Mononuclear cell (primary cell): Measurements from ENCODE around the gene RCAN1. TPM values are rescaled to one million over a fixed set of nuclear protein-coding genes. Genes with fewer than 3 reads are reported as not detected.

ENCODE experiments used
- H3K27me3 ChIP-seq: 2 replicates; pipeline ENCODE4 v1.6.0; 2011; ENCODE audit warnings: low read length, control low read depth; ENCODE audit not compliant: insufficient read depth
- H3K4me1 ChIP-seq: 2 replicates; pipeline ENCODE4 v1.5.1; 2011; ENCODE audit warnings: mild to moderate bottlenecking, low read length, control low read depth; ENCODE audit not compliant: insufficient read depth
- H3K4me3 ChIP-seq: 2 replicates; pipeline ENCODE4 v1.5.1; 2011; ENCODE audit warnings: mild to moderate bottlenecking, low read length, moderate library complexity
- H3K9me3 ChIP-seq: 2 replicates; pipeline ENCODE4 v1.5.1; 2011; ENCODE audit warnings: low read depth, mild to moderate bottlenecking, control low read depth, low read length
- total RNA-seq: library from RNA; depleted of rRNA; stranded (reverse); fragments of >200 nt; gene quantifications from one replicate; pipeline ENCODE4 v1.2.3, GENCODE V29; 2012

The RCAN1 gene
- total RNA-seq, 1 donor = 6.2 TPM

DNA sequence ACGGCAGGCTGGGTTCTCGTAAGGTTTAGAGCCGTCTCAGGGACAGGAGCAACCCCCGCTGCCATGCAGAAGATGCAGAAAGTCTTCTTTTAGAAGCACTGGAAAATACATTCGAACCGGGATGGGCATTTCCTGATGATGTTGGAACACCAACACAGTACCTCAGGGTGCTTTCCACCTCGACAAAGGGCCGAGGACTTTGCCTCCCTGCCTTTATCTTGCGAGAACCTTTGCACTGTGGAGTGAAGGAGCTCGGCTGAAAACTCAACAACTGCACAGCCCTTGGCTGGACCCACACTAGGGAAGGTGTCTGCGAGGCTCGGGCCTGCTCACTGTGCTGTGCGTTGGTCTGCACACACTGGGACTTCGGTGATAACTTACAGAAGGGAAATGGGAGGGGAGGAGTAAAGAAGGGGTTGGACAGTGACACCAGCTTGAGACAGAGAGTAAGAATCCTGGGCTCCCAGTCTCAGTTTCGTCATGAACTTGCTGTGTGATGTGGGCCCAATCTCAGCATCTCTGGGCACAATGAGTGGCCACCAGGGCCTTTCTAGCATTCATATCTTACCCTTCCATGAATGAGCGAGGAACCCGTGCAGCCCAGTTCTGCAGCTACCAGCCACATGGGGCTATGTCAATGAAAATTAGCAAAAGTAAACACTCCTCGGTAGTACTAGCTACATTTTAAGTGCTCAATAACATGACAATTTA, 18.2 kb downstream of the RCAN1 start:
- Histone ChIP-seq H3K9me3 (no peaks in the 10 kb centered on the region), H3K27me3 (no peaks in the 10 kb centered on the region), H3K4me1 (no peaks in the 10 kb centered on the region), H3K4me3 (no peak overlapping the region)

DNA sequence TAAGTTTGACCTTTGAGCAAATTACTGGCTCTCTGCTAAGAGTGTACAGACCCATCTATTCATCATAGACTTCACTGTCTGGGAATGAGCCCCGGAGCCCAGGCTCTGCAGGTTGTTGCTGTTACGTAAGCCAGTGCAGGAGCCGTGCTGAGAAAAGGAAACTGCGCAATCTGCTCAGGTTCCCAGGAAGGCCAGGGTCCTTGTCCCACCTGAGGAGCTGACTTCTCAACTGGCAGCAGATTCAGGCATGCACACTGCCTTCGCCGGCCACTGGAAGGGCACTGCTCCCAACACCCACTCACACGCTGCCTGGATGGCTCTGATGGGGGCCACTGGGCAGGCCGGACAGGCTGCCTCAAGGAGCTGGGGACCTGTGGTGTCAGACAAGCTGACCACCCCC, 19.5 kb downstream of the RCAN1 start:
- H3K27me3 ChIP-seq = no peaks in the 10 kb centered on the region
- H3K4me3 ChIP-seq = no peak overlapping the region
- no peaks in the 10 kb centered on the region for H3K4me1 ChIP-seq
- H3K9me3 ChIP-seq = no peaks in the 10 kb centered on the region

DNA sequence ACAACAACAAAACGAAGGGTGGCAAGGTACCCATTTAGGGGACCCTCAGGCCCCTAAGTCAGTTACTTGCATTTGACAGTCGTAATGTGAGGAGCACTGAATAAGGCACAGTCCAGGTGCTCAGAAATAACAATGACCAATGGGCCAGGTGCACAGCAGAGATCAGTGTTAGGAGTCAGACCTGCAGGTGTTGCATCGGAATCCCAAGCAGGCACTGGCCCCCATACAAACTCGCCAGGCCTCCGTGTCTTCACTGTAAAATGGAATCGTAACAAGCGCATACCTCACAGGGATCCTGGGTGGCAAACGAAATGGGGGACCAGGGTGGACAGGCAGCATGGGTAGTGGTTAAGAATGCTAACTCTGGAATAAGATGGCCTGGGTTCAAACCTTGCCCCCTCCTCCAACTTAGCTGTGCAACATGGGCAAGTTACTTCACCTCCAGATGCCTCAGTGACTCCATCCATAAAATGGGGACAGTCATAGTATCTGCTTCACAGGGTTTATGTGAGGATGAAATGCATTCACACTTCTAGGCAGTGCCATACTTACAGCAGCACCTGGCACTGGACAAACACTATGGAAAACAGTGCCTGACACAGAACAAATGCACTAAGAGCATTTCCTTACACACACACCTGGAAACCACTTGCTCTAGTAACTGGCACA, 20.2 kb downstream of the RCAN1 start:
- H3K9me3 ChIP-seq = no peaks in the 10 kb centered on the region
- peaks cover 5% of the 10 kb centered on the region for H3K4me1 ChIP-seq
- no peak overlapping the region for H3K4me3 ChIP-seq
- H3K27me3 ChIP-seq = no peaks in the 10 kb centered on the region

DNA sequence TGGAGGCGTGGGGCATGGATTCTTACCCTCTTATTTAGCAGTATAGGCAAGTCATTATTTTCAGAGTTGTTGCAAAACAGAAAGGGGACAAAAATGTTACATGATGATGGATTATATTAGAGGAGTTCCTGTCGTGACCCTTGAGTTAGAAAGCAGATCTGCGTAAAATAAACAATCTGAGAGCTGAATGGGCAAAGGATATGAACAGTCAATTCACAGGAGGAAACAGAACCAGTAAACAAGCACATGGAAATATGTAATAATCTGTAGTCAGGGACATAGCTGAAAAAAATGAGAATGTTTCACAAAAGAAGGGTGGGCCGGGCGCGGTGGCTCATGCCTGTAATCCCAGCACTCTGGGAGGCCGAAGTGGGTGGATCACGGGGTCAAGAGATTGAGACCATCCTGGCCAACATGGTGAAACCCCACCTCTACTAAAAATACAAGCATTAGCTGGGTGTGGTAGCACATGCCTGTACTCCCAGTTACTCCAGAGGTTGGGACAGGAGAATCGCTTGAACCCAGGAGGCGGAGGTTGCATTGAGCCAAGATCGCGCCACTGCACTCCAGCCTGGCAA, 20.9 kb downstream of the RCAN1 start:
- Histone ChIP-seq H3K4me3 (no peak overlapping the region), H3K27me3 (no peaks in the 10 kb centered on the region), H3K9me3 (no peaks in the 10 kb centered on the region)

DNA sequence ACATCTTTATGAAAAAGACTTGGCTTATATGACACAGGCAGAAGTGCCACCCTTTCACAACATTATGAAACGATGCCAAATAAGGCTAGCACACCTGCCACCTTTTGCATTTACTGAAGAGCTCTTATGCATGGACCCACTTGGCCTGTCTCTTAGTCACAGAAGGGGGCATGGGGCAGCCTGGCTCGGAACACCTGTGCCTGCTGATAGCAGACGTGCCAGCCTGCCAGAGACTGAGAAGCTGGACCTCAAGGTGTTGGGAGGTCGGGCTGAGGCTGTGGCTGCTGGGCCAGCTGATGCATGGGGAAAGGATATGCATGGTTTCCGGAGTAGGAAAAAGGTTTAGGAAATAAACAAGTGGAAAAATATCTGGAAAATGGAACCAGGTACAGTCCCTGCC, 21.5 kb downstream of the RCAN1 start:
- H3K9me3 ChIP-seq = no peaks in the 10 kb centered on the region
- H3K4me1 ChIP-seq = peaks cover 5% of the 10 kb centered on the region
- H3K27me3 ChIP-seq = no peaks in the 10 kb centered on the region
- H3K4me3 ChIP-seq = no peak overlapping the region

More for the DNA sequence above, 20.9 kb downstream of the RCAN1 start:
- H3K4me1 ChIP-seq = peaks cover 5% of the 10 kb centered on the region

DNA sequence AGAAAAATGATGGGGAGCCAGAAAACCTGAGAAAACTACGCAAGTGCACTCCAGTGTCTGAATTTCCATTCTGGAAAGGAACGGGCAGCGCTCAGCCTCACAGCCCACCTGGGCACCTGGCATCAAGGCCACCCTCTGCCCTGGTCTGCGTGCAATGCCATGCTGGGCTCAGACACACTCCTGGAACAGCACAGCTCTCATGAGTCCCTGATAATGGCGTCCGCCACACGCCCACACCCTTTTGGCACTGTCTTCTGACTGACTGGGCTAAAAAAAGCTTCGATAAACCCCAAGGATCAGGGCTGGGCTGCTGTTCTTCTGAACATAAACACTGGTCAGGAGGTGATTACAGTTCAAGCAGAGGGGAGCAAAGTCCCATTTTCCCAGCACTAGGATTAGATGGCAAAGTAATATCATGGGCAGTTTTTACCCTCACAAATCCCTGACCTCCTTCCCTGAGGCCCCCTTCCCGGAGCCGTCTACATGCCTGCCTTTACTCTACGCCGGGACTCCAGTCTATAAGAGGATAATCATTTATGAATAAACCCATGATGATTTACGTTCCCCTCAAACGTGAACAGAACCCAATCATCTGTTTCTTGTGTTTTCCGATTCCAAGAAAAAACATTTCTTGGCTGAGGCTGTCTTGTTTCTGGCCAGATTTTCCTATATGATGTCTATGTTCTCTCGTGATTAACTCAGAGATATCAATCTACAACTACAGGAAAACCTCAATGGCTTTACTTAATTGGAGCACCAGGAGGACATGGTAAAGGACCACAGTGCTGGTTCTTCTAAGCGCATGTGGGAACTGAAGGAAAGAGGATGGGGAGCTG, 22.6 kb downstream of the RCAN1 start:
- H3K4me1 ChIP-seq = peaks cover 5% of the 10 kb centered on the region
- no peak overlapping the region for H3K4me3 ChIP-seq
- H3K9me3 ChIP-seq = no peaks in the 10 kb centered on the region
- no peaks in the 10 kb centered on the region for H3K27me3 ChIP-seq

DNA sequence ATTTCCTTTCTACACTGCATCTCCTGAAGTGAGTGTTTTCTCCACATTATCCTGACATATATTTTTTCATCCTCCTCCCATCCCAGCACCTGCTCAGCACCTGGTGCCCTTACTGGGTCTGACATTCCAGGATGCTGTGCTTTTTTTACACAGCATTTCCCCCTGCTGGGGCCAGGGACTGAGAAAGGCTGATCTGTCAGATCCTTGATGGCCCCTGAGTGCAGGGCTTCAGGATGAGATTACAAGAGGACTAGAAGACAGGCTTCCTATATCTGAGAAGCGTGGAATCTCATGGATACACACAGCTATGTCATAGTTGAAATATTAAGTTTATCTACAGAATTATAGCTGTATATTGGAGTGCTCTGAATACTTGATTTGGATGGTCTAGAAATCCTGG, 24.4 kb downstream of the RCAN1 start:
- Histone ChIP-seq H3K9me3 (no peaks in the 10 kb centered on the region), H3K4me3 (no peak overlapping the region), H3K4me1 (peaks cover 5% of the 10 kb centered on the region), H3K27me3 (no peaks in the 10 kb centered on the region)

DNA sequence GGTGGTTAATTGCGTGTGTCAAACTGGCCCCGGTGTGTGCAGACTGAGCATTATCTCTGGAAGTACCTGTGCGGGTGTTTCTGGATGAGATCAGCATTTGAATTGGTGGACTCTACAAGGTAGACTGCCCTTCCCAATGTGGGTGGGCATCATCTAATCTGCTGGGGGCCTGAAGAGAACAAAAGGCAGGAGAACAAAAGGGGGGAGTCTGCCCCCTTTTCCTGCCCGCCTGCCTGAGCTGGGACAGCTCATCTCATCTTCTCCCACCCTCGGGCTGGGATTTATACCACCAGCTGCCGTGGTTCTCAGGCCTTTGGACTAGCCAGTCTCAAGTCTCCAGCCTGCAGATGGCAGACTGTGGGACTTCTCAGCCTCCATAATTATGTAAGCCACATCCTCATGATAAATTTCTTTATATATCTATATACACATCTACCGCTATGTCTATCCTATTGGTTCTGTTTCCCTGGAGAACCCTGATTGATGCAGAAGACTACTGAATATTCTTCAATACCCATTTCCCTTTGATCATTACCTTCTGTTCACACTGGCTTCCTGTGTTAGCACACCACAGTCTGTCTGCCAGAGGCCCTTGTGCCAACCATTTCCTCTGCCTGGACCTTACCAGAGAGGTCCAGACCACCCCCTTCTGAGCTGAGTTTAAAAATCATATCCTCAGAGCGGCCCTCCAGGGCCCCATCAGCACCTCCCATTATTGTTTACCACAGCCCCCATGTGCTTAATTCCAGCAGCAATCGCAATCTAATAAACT, 25.2 kb downstream of the RCAN1 start:
- no peaks in the 10 kb centered on the region for H3K9me3 ChIP-seq
- H3K4me3 ChIP-seq = no peak overlapping the region
- H3K4me1 ChIP-seq = peaks cover 5% of the 10 kb centered on the region
- H3K27me3 ChIP-seq = no peaks in the 10 kb centered on the region

DNA sequence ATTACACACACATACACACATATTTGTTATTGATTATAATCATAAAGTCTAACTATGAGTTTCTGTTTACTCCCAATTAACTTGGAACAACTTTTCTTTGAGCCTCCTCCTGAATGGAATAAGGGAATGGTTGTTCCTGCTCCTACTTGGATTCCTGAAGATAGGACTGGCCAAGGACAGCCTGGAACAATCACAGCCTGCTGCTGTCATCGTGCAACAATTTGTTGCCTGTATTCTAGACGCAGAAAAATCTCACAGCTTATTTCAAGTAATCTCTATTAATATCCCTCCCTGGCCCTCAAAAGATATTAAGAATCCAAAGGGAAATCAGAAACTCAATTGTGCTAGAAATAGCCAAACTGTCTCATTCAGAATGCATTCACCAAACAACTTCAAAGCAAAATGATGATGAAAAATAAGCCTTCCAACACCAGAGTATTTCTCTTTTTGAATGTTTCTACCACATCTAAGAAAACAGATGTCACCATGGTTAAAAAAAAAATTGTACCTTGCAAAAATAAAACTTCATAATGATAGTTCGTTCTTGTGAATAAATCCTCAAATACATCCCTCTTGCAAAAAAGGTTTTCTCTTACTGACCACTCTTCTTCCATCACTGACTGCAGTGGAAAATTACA, 30.9 kb downstream of the RCAN1 start:
- Histone ChIP-seq H3K4me1 (no peaks in the 10 kb centered on the region), H3K9me3 (no peaks in the 10 kb centered on the region), H3K4me3 (no peak overlapping the region), H3K27me3 (no peaks in the 10 kb centered on the region)

DNA sequence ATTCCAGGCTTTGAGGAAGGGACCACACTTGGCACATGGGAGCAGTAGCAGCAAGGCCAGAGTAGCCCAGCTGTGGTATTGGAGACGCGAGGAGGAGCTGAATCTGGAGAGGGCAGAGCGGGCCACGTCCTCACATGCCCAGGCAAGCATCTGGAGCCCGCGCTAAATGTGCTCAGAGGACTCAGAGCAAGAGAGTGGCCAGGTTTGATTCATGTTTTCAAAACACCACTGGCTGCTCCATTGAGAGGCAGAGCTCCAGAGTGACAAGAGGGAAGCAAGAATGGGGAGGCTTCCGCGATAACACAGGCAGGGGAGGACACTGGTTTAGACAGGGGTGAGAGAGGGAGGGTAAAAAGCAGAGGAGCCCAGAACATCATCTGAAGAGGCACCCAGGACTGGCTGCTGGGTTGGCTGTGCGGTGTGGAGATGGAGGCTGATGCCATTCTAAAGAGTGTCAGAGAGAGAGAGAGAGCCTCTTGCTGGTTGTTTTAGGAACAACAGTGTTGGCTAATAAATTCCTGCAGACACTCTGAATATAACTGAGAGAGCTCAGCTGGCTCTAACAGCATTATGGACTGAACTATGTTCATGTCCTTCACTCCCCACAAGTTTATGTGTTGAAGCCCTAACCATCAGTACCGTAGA, 32.3 kb downstream of the RCAN1 start:
- Histone ChIP-seq H3K4me1 (no peaks in the 10 kb centered on the region), H3K27me3 (no peaks in the 10 kb centered on the region), H3K9me3 (no peaks in the 10 kb centered on the region), H3K4me3 (no peak overlapping the region)

DNA sequence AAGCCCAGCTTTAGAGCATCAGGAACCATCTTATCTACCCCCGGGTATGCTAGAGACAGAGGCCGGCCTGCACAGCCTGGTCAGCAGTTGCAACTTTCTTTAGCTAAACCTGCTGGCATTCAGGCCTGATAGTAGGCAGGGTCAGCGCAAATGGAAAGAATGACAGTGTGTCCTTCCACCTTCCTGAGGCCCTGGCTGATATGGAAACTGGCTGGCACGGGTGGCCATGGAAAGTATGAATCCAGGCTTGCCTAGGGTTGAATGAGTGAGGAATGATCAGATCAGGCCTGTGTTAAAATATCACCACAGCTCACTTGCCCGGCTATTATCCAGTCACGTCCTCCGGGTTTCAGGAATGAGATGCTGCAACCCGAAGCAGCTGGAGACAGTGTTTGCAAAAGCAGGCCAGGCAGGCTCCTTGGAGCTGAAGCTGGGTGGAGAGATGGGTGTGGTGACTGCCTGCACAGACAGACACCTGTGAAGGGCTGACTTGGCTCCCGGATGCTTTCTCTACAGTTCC, 34.7 kb downstream of the RCAN1 start:
- Histone ChIP-seq H3K4me1 (no peaks in the 10 kb centered on the region), H3K9me3 (no peaks in the 10 kb centered on the region), H3K4me3 (no peak overlapping the region), H3K27me3 (no peaks in the 10 kb centered on the region)

DNA sequence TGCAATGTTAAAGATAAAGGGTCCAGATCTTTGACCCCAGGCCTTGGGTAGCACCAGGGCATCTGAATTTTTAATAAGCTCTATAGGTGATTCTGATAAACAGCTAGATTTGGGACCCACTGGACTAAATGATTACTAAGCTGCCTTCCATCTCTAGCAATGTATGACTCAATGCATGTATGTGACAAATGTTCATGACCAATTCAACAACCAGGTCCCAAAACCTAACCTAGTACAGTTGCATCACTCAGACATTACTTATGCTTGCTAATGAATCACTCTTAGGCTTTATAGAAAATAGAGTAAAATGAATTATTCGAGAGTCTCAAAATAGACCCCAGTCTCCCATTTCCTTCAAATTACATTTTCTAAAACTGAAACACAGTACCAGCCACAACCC, 35.5 kb downstream of the RCAN1 start:
- Histone ChIP-seq H3K27me3 (no peaks in the 10 kb centered on the region), H3K9me3 (no peaks in the 10 kb centered on the region), H3K4me1 (no peaks in the 10 kb centered on the region)

DNA sequence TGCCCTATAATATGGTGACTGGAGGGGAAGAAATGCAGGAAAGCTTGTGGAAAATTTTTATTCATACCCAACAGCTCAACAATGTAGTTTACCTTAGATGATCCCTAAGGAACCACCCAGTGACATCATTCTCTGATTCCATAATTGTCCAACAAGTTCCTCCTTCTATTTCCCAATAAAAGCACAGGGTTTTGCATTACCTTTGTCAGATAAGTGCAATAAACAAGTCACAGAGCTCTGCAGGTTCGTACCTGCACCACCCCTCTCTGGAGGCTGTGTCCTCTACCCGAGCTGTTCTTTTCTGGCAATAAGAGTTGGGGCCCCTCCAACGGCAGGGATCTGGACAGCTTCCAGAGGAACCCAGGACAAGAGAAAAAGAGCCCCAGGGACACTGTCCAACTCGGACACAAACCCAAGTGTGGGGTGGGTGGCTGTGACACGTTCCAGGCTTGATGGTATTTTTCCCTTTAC, 38.8 kb downstream of the RCAN1 start:
- H3K4me1 ChIP-seq = no peaks in the 10 kb centered on the region
- no peaks in the 10 kb centered on the region for H3K9me3 ChIP-seq

More for the DNA sequence above, 35.5 kb downstream of the RCAN1 start:
- H3K4me3 ChIP-seq = no peak overlapping the region

More for the DNA sequence above, 38.8 kb downstream of the RCAN1 start:
- no peaks in the 10 kb centered on the region for H3K27me3 ChIP-seq
- no peak overlapping the region for H3K4me3 ChIP-seq
